ENCODE measurements around the gene ELP4.

ELP4 gene

GRCh38 chr11:31601635-31602282, 92.2 kb downstream of the ELP4 start:
- no peak for TF ChIP-seq CTCF (conservative IDR thresholded peaks at IDR 0.05)
- no peak overlapping the region for H3K27ac ChIP-seq

- no peak overlapping the region for H3K27ac ChIP-seq
- TF ChIP-seq CTCF (conservative IDR thresholded peaks at IDR 0.05): no peak
These were observed 97.3 kb downstream of the ELP4 start for GRCh38 chr11:31606893-31607292.

- H3K27ac ChIP-seq: no peak overlapping the region
- no peak for TF ChIP-seq CTCF (conservative IDR thresholded peaks at IDR 0.05)
These were observed 98.3 kb downstream of the ELP4 start for GRCh38 chr11:31607914-31608313.

GRCh38 chr11:31608995-31609394, 99.4 kb downstream of the ELP4 start:
- no peak for TF ChIP-seq CTCF (conservative IDR thresholded peaks at IDR 0.05)
- H3K27ac ChIP-seq: no peak overlapping the region

- TF ChIP-seq CTCF (conservative IDR thresholded peaks at IDR 0.05): no peak
- no peak overlapping the region for H3K27ac ChIP-seq
These were observed 101.0 kb downstream of the ELP4 start for GRCh38 chr11:31610544-31610943.

GRCh38 chr11:31617246-31617645, 107.7 kb downstream of the ELP4 start:
- no peak overlapping the region for H3K27ac ChIP-seq
- TF ChIP-seq CTCF (conservative IDR thresholded peaks at IDR 0.05): no peak

- no peak for TF ChIP-seq CTCF (conservative IDR thresholded peaks at IDR 0.05)
- no peak overlapping the region for H3K27ac ChIP-seq
These were observed 110.4 kb downstream of the ELP4 start for GRCh38 chr11:31619980-31620379.

All from VCaP (cell line).